Loucy (cell line): ENCODE results near the gene SPNS3.

Experiments used
- CTCF ChIP-seq: fragments of 200-600 bp; sonication (generic); conservative IDR thresholded peaks from 2 replicates; pipeline ENCODE4 v1.5.1; 2014; ENCODE audit warnings: mild to moderate bottlenecking, antibody characterized with exemption, low read length
- EZH2phosphoT487 ChIP-seq: fragments of 200-600 bp; IDR thresholded peaks from 2 replicates; pipeline ENCODE4 v1.6.1; 2018; ENCODE audit warnings: antibody characterized with exemption, mild to moderate bottlenecking, moderate library complexity, borderline replicate concordance

GRCh38 chr17:4480929-4481898, 47.5 kb downstream of the SPNS3 start:
- no peak for TF ChIP-seq CTCF
- no peak for TF ChIP-seq EZH2phosphoT487
